Kidney epithelial cell (primary cell): ENCODE data around the gene CNOT10. TPM values are rescaled to one million over a fixed set of nuclear protein-coding genes. Genes with fewer than 3 reads are reported as not detected.

Source experiments
- DNase-seq: peaks from one replicate; pipeline ENCODE4 v3.0.0-alpha.2; 2010; ENCODE audit warnings: low read depth
- H3K27me3 ChIP-seq: 2 replicates; pipeline ENCODE4 v1.6.0; 2011; ENCODE audit warnings: low read length; ENCODE audit not compliant: control insufficient read depth, insufficient read depth
- H3K36me3 ChIP-seq: 2 replicates; pipeline ENCODE4 v1.5.1; 2011; ENCODE audit warnings: low read length; ENCODE audit not compliant: control insufficient read depth, insufficient read depth
- H3K4me3 ChIP-seq: 2 replicates; pipeline ENCODE4 v1.5.1; 2011; ENCODE audit warnings: low read depth, mild to moderate bottlenecking, control low read depth, low read length
- total RNA-seq: library from RNA; depleted of rRNA; stranded (reverse); fragments of >200 nt; gene quantifications from 2 replicates; pipeline ENCODE4 v1.2.3, GENCODE V29; 2015
- TF ChIP-seq, protein P1 (sequence below): IDR thresholded peaks from 2 replicates; pipeline ENCODE4 v1.5.1; 2011; ENCODE audit warnings: mild to moderate bottlenecking, moderate library complexity, low read length, control low read depth, inconsistent platforms; ENCODE audit not compliant: insufficient read depth, poor library complexity, severe bottlenecking

The CNOT10 gene
- total RNA-seq, 1 donor from 2014 or later, result 24.6 TPM

- Histone ChIP-seq H3K27me3 (no peaks in the 10 kb centered on the region), H3K36me3 (no peaks in the 10 kb centered on the region), H3K4me3 (no peak overlapping the region)
- TF ChIP-seq, protein P1, sequence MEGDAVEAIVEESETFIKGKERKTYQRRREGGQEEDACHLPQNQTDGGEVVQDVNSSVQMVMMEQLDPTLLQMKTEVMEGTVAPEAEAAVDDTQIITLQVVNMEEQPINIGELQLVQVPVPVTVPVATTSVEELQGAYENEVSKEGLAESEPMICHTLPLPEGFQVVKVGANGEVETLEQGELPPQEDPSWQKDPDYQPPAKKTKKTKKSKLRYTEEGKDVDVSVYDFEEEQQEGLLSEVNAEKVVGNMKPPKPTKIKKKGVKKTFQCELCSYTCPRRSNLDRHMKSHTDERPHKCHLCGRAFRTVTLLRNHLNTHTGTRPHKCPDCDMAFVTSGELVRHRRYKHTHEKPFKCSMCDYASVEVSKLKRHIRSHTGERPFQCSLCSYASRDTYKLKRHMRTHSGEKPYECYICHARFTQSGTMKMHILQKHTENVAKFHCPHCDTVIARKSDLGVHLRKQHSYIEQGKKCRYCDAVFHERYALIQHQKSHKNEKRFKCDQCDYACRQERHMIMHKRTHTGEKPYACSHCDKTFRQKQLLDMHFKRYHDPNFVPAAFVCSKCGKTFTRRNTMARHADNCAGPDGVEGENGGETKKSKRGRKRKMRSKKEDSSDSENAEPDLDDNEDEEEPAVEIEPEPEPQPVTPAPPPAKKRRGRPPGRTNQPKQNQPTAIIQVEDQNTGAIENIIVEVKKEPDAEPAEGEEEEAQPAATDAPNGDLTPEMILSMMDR, result no peak
- no peak for DNase-seq
These were observed 22.0 kb downstream of the CNOT10 start for GRCh38 chr3:32707026-32707370.

DNA sequence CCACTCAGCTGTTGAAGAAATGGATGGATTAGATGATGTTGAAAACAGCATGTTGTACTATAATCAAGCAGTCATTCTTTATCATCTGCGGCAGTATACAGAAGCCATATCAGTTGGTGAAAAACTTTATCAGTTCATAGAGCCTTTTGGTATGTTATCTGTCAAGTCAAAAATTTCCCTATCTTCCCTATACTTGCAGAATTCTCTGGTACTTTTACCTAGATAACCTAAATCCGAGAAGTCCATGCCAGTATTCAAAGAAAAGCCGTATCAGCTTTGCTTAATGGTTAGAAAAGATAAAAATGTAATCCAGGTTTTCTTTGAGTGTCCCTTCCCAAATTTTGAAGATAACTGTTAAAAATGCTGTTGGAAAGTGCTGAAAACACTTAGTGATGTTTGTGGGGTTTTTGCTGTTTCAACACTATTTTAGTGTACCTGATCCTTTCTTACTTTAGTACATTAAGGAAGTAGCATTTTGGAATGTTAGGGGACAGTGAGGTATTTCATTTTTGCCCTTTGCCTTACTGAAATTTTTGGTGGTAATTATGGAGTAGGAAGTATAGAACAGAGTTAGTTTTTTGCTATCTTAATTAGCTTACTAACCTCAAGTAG is 23.8 kb downstream of the CNOT10 start:
- Histone ChIP-seq H3K36me3 (no peaks in the 10 kb centered on the region), H3K4me3 (no peak overlapping the region), H3K27me3 (no peaks in the 10 kb centered on the region)
- TF ChIP-seq, protein P1, result no peak
- DNase-seq, result no peak

DNA sequence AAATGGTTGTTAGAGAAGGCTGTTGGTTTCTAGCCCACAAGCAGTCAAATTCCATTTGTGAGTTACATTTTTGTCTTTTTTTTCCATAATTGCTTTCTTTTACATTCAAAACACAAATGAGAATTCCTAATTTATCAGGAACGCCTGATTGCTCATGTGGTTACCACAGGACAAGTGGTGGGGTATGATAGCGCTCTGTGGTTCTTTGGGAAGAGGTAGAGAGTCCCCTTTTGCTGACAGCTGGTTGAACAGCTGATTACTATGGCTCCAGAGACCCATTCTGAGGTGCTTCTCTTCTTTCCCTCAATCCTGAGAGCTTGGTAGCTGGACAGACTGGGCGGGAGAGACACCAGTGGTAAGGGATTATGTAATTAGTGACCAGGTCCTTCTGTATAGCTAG is 24.4 kb downstream of the CNOT10 start:
- TF ChIP-seq, protein P1, result no peak
- H3K36me3 ChIP-seq, result no peaks in the 10 kb centered on the region
- H3K27me3 ChIP-seq, result no peaks in the 10 kb centered on the region
- H3K4me3 ChIP-seq, result no peak overlapping the region
- no peak for DNase-seq

- no peaks in the 10 kb centered on the region for H3K27me3 ChIP-seq
- no peaks in the 10 kb centered on the region for H3K36me3 ChIP-seq
- TF ChIP-seq, protein P1, result no peak
- H3K4me3 ChIP-seq, result no peak overlapping the region
- no peak for DNase-seq
These were observed 27.6 kb downstream of the CNOT10 start for GRCh38 chr3:32712506-32713055.

- DNase-seq, result no peak
- Histone ChIP-seq H3K4me3 (no peak overlapping the region), H3K36me3 (no peaks in the 10 kb centered on the region), H3K27me3 (no peaks in the 10 kb centered on the region)
- TF ChIP-seq, protein P1, result no peak
These were observed 28.2 kb downstream of the CNOT10 start for GRCh38 chr3:32713181-32713580.

GRCh38 chr3:32719335-32719734 is 34.3 kb downstream of the CNOT10 start:
- DNase-seq, result no peak
- Histone ChIP-seq H3K4me3 (no peak overlapping the region), H3K36me3 (peaks cover 1% of the 10 kb centered on the region), H3K27me3 (no peaks in the 10 kb centered on the region)
- TF ChIP-seq, protein P1, result no peak
